Activated CD8-positive, alpha-beta memory T cell treated with anti-CD3 and anti-CD28 coated beads, Interleukin-2, amount 50 U/mL, for 4 hours (primary cell): ENCODE measurements around the gene C14orf132.

Experiments
- DNase-seq: peaks from one replicate; pipeline ENCODE4 v3.0.0-alpha.2; 2020

C14orf132 gene

GRCh38 chr14:96102081-96102856 lies 63.1 kb downstream of the C14orf132 start:
- no peak for DNase-seq

GRCh38 chr14:96103075-96103474 lies 63.9 kb downstream of the C14orf132 start:
- no peak for DNase-seq

DNA sequence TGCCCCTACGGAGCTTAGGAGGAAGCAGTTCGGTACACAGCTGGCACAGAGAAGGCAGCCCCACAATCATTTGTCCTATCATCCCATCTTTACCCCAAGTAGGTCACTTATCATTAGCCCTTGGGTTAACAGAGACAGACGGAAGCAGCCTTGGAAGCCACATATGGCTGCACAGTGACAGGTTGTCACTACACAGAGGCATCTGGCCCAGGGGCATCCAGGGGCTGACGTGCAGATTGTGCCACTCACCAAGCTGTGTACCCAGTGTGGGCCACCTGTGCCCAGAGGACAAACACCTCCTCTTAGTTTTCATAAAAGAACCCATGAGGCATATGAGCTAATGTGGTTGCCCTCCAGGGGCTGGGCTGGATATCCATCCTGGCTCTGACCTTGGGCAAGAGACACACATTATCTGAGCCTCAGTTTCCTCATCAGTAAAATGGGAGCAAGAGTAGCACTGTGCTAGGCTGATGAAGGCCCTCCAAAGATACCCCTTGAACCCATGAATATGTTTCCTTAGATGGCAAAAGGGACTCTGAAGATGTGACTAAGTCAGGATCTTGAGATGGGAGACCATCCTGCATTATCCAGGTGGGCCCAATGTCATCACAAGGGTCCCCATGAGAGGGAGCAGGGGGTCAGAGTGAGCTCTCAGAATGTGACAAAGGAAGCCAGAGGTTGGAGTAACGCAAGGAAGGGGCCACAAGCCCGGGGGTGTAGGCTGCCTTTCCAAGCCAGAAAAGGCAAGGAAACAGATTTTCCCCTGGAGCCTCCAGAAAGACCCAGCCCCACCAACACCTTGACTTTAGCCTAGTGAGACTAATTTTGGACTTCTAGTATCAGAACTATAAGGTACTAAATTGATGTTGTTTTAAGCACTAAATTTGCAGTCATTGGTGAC lies 64.6 kb downstream of the C14orf132 start:
- DNase-seq: no peak

DNA sequence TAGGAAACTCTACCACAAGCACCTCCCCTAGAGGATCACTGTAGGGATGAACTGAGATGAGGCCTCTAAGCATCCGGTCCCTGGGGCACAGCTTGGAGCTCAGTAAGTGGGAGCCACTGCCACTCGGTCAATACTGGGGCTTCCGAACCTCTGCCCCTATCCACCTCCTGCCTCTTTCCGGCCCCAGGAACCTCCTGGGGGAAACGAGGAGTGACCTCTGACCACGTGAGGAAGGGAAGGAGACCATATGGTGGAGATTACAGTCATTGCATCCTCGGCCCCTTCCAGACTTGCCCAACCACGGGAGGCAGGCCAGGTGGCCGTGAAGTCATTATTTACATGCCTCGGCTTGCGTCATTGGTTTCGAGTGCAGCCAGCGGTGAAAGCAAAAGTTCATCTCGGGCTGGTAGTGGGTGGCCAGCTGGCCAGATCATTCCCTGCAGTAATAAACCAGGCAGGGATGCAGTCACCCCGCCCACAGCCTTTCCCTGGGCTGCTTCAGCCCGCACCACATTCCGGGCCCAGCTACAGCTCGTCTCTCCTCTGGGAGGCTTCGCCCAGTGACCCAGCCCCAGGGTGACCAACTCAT lies 65.4 kb downstream of the C14orf132 start:
- DNase-seq: no peak

- no peak for DNase-seq
Measured at GRCh38 chr14:96105089-96105925, 66.1 kb downstream of the C14orf132 start.

DNA sequence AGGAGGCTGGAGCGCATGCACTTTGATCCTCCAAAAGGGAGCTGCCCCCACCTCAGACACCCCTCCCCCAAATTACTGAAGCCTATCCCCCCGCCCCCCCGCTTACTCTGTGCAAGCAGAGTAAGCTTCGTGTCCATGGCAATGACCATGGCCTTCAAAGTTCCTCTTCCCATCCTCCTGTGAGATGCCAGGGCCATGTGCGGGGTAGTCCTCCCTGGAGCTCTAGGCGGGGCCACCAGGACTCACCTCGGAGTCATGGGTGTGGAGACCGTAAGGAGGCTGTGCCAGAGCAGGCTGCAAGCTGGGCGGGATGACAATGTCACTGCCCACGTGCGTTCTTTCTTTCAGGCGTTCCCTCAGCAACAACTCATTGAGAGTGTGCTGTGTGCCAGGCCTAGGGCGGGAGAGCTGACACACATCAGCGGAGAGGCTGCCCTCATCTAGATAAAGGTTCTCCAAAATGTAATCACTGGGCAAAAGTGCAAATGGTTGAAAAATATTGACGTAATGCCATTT lies 66.8 kb downstream of the C14orf132 start:
- no peak for DNase-seq

DNA sequence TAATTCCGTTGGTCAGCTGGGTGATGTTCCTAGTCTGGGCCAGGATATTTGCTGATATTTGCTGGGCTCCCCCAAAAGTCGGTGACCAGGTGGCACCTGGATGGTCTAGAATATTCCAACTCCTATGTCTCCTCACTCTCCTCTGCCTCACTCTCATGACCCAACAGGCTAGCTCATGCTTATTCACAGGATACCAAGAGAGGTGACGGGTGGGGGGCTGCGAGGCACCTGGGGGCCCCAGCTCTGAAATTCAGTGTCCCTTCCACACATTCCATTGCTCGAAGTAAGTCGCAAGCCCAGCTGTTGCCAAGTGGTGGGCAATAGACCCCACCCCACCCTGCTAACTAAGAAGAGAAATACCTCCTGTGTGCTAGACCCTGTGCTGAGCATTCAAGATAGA lies 67.7 kb downstream of the C14orf132 start:
- DNase-seq: no peak

DNA sequence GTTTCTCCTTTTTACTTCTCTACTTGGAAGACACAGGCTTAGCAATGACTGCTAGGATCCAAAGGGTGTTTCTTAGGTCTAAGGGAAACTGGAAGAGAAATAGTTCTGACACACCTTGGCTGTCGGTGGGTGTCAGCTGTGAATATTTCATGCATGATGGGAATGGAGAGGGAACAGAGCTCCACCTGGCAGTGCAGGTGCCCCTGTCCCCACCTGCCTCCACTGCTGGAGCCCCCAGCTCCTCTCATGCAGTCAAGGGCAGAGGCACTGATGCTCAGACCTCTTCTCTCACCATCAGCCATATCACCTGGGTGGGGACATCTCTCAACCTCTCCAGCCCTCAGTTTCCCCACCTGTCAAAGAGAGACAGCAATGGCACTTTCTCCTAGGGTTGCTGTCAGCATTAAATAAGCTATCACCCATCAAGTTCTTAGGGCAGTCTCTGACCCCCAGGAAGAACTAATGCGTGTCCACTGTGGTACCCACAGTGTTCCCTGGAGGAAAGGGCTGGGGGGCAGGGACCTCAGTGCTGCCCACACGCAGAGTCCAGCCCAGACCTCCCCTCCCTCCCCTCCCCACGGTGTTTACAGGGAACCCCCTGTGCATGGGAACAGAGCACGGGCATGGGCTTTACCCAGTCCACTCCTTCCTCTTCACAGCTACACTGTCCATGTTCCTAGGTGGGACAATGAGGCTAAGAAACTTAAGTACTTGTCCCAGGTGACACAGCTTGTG lies 69.1 kb downstream of the C14orf132 start:
- DNase-seq: no peak

DNA sequence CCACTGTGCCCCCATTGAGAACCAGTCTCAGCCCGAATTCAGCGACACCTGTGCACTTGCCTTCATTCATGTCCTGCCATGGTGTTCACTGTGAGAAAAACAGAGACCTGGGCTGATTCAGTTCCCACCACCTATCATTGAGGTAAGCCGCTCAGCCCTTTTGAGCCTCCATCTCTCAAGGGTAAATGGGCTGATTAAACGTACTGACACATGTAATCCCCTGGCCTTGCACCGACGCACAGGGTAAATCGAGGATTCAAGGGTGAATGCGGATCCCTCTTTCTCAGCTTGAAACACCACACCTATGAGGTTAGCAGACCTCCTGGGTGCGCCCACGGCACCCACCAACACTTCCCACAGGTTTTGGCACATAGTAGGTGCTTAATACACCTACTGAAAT lies 69.7 kb downstream of the C14orf132 start:
- no peak for DNase-seq

- no peak for DNase-seq
Measured at GRCh38 chr14:96109596-96110355, 70.6 kb downstream of the C14orf132 start.

DNA sequence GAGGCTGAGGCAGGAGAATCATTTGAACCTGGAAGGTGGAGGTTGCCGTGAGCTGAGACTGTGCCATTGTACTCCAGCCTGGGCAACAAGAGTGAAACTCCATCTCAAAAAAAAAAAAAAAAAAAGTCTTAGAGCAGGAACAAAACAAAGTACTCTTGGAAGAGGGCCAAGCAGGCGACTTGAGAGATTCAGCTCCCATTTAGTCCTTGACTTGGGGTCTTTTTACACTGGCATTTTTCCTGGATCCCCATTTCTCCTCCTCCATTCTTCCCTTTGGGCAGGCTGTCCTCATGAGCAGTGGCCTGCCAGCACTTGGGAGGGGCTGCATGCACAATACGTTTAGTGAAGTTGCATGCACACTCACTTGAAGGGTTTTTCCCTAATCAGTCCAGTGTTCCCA lies 72.9 kb downstream of the C14orf132 start:
- no peak for DNase-seq

DNA sequence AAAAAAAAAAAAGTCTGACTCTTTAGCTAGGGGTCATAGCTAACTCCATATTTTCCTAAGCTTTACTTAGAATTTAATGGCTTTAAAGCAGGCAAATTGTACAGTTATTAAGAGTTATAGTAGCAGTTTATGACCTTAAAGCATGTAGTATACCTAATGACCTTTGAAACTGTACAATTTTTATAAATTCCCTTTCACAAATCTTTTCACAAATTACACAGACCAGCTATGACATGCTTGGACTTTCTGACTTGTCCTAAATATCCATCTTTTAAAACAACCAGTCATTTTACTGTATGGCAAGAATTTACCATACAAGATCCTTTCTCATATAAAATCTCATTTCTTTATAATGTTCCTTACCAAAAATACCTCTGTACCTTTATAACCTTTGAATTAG lies 74.8 kb downstream of the C14orf132 start:
- no peak for DNase-seq

DNA sequence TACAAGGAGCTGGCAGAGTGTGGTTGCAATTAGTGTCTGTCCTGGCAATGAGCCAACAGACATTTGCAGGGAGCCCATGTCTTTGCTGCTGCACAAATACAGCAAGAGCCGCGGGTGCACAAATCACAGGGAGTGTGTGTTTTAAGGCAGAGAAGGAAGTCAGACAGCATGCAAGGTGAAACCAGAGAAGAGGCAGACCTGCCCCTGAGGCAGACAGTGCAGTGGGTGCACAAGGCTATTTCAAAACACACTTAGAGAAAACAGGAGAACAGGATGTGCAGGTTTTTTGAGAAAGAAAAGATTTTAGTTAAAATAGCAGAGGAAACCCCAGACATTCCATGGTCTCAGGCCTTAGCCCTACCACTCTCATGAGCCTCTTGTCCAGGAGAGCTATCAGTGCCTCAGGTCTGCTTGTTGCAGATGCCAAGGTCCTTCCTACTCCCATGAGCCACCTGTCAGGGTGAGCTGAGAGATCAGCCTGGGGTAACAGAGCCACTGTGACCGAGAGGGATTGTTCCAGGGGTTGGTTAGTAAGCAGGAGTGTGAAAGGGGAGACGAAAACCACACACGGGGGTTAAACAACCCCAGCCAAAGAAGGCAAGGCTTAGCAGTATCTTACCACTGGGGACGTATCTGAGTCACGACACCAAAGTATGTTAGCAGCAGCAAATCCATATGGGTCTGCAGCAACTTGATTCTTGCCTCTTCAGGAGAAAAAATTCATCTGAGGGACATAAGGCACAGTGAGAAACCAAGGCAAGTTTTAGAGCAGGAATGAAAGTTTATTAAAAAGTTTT lies 78.1 kb downstream of the C14orf132 start:
- DNase-seq: no peak

DNA sequence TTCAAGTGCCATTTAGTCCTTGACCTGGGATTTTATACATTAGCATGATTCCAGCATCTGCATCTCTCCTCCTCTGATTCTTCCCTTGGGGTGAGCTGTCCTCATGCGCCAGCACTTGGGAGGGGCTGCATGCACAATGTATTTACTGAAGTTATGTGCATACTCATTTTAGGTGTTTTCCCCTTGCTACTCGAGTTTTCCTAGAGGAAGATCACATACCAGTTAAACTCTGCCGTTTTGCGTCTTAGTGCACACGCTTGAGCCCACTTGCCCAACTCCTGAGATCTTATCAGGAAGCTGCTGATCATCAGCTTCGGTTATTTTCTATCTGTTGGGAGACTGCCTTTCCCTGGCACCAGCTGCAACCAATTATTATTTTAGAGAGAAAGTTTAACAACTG lies 78.8 kb downstream of the C14orf132 start:
- no peak for DNase-seq

- no peak for DNase-seq
Measured at GRCh38 chr14:96118391-96118790, 79.2 kb downstream of the C14orf132 start.

GRCh38 chr14:96119947-96120346 lies 80.8 kb downstream of the C14orf132 start:
- no peak for DNase-seq

- no peak for DNase-seq
Measured at GRCh38 chr14:96120392-96120791, 81.2 kb downstream of the C14orf132 start.

- no peak for DNase-seq
Measured at GRCh38 chr14:96120941-96121340, 81.8 kb downstream of the C14orf132 start.

DNA sequence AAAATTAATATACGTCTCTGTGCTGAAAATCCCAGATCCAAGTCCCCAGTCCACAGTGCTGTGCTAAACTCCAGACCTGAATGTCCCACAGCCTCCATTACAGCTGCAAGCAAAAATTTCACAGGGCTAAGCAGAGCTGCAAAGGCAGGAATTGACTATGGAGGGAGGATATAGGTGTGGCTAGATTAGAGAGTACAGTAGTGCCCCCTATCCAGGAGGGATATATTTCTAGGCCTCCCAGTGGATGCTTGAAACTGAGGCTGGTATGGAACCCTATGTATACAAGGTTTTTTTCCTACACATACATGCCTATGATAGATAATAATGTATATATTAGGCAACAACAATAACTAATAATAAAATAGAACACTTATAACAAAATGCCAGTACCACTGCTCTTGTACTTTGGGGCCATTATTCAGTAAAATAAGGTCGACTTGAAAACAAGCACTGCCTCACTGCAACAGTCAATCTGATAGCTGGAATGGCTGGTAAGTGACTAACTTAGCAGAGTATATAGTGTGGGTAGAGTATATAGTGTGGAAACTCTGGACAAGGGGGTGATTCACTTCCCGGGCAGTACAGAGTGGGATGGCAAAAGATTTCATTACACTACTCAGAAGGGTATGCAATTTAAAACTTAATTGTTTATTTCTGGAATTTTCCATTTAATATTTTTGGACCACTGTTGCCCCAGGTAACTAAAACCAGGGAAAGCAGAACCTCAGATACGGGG lies 82.7 kb downstream of the C14orf132 start:
- no peak for DNase-seq
